SK-MEL-5 (cell line): ENCODE measurements around the gene MYL3. TPM values are rescaled to one million over a fixed set of nuclear protein-coding genes. Genes with fewer than 3 reads are reported as not detected.

ENCODE experiments used
- DNase-seq: peaks from one replicate; pipeline ENCODE4 v3.0.0-alpha.2; 2016; ENCODE audit warnings: low read depth, low spot score
- in situ Hi-C: cut with HindIII; loops from 2 replicates; pipeline ENCODE4 v1.10.0; 2016; ENCODE audit warnings: low sequenced_read_pairs, high pct_unique_total_duplicates, low pct_unique_long_range_greater_than_20kb
- total RNA-seq: library from RNA; depleted of rRNA; stranded (reverse); fragments of >200 nt; shearing (Covaris generic); gene quantifications from 2 replicates; pipeline ENCODE4 v1.2.3, GENCODE V29; 2014

MYL3 gene
- total RNA-seq, 1 experiment from 2014 or later = not detected

- DNase-seq = peak; percentile 43
- in situ Hi-C loops = no loop called here
Observed at GRCh38 chr3:46860017-46860809, 3.0 kb downstream of the MYL3 start.

DNA sequence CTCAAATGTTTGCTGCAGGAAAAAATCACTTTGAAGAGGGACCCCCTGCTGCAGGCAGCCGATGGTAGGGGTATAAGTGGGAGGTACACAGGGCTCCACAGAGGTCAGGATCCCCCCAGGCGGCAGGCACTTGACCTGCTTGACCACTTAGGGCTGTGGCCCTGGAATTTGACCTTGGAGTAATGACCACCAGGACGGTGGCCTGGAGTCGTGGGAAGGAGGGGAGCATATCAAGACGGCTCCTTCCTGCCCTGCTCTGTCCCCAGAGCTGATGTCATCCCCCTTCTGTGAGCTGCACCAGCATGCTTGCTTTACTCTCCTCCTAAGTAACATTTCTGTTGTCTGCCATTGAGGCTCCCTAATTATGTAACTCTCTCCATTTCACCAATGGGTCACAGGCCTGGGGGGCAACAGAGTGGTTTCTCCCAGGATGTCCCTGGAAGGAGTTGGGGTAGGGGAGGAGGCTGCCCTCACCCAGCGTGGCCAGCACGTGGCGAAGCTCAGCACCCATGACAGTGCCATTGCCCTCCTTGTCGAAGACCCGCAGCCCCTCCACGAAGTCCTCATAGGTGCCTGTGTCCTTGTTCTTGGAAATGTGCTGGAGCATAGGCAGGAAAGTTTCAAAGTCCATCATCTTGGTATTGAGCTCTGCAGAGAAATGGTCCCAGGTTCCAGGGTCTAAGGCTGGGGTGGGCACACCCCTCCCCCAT lies 4.1 kb downstream of the MYL3 start:
- DNase-seq = no peak
- in situ Hi-C loops = no loop called here

DNA sequence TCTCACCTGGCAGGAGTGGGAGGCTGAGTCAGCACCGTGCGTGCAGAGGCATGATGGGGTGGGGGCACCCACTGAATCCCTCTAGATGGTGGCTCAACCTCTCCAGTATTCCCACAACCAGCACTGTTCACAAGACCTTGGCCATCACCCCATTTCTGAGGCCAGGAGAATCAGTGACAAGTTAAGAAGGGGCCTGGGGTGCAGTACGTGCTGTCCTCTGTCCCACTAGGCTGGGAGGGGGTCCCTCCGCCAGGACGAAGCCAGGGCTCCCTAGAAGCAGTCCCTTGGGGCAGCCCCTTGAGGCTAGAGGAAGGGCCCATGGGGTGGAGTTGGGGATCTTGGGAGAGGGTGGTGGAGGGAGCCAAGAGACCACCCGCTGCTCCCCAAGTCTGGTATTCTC lies 4.8 kb downstream of the MYL3 start:
- in situ Hi-C loops = no loop called here
- DNase-seq = no peak

DNA sequence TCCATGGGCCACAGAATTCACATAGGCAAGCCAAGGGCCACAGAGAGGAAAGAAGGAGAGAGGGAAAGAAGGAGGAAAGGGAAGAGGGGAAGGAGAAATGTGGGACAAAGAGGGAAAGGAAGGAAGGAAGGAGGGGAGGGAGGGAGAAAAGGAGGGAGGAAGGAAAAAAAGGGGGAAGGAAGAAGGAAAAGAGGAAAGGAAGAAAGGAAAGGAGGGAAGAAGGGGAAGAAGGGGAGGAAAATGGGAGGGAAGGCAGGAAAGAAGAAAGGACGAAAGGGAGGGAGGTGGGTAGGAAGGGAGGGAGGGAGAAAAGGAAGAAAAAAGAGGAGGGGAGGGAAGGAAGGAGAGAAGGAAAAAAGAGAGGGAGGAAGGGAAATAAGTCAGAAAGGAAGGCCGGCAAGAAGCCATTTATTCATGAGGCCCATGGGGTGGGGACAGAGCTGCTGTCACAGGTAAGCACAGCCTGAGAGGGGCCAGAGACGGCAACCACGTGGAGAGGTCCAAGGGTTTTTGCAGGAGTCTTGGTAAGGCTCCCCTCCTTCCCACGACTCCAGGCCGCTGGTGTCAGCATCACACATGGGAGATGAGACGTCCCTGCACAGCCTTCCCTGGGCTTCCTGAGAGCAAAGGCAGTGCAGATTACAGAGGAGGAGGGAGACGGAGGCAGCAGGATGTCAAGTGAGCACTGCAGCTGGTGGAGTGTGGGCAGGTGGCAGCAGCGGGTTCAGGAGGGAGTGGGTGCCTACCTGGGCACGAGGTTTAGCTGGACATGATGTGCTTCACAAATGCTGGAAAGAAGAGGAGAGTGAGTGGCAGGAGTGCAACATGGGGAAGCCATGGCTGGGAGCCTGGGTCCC lies 5.5 kb downstream of the MYL3 start:
- in situ Hi-C loops = no loop called here
- no peak for DNase-seq

- DNase-seq = no peak
- in situ Hi-C loops = no loop called here
Observed at GRCh38 chr3:46856576-46857471, 6.4 kb downstream of the MYL3 start.

GRCh38 chr3:46854555-46854991 lies 8.7 kb downstream of the MYL3 start:
- DNase-seq = no peak
- in situ Hi-C loops = no loop called here

DNA sequence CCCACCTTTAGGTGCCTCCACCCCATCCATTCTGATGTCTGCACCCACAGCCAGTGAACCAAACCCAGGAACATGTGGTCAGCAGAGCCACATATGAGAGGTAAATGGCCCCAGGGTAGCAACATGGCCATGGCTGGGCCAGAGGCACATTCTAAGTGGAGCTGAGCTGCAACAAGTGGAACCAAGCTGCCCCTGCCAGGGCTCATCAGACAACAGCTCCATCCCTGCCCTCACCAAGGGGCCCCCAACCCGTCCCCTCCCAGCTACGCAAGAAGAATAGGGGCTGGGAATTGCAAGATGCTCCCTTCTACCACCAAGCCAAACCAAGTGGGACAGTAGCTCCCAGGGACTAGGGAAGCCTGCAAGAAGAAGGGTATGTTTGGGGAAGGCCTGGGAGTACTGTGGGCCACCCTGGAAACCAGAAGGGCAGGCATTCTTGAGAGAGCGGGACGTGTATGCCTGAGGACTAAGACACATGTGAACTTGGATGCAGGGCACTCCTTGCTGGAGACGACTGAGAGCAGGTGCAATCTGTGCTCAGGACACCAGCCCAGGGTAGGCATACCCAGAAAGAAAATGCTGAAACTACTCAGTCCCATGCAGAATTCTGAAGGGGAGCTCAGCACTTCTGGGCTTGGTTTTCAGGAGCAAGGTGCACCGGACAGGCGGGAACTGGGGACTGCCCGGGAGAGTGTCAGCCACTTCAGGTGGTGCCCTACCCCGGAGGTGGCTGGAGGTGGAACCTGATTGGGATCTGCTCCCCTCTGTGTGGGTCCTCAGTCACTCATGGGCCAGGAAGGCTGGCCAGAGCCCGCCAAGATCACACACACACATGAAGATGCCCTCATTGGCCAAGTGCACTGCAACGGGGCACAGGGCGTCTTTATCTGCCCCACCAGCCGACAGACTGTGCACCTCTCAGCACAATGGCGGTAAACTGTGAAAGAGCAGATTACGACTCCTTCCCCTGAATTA lies 9.5 kb downstream of the MYL3 start:
- in situ Hi-C loops = no loop called here
- no peak for DNase-seq

DNA sequence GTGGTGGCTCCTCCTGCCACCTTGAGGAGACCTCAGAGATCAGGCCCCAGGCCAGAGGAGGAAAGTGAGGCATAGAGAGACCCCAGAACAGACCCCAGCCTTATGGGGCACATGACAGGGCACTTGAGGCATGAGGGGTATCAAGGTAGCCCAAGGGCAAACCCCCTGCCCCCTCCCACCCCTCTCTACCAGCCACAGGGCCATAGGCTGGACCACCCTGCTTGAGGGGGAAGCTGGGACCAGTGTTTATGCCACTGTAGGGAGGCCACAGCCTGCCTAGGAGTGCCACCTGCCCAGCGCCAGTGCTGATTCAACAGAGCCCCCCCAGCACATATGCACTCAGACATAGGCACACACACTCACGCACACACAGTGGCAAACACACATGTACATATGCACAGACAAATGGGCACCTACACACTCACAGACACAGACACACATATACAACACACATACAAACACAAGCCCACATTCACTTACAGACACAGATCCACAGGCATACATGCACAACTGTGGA lies 10.3 kb downstream of the MYL3 start:
- in situ Hi-C loops = no loop called here
- DNase-seq = no peak

GRCh38 chr3:46852334-46852720 lies 10.9 kb downstream of the MYL3 start:
- no peak for DNase-seq
- in situ Hi-C loops = no loop called here

- no peak for DNase-seq
- in situ Hi-C loops = no loop called here
Observed at GRCh38 chr3:46851364-46852333, 11.6 kb downstream of the MYL3 start.

DNA sequence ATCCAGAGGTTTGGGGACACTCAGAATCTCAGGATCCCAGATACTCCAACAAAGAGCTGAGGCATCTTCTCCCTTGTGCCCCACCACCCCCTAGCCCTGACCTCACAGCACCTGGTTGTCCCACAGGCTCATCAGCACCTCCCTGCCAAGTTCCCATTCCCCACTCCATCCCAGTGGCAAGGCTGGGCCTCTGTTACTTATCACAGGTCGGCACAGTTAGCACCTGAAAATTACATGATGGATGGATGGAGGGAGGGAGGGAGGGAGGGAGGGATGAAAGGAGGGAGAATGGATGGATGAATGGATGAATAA lies 12.8 kb downstream of the MYL3 start:
- DNase-seq = no peak
- in situ Hi-C loops = no loop called here

GRCh38 chr3:46849686-46850467 lies 13.4 kb downstream of the MYL3 start:
- in situ Hi-C loops = no loop called here
- no peak for DNase-seq

GRCh38 chr3:46849045-46849631 lies 14.1 kb downstream of the MYL3 start:
- in situ Hi-C loops = no loop called here
- no peak for DNase-seq
